MM.1S (cell line): ENCODE results near the gene CGRRF1.

Experiments used
- DNase-seq: peaks from one replicate; pipeline ENCODE4 v3.0.0-alpha.2; 2015
- H2AFZ ChIP-seq: fragments of 300-600 bp; sonication (generic); 2 replicates; pipeline ENCODE4 v1.6.0; 2016; ENCODE audit warnings: antibody characterized with exemption, low read length
- H3F3A ChIP-seq: fragments of 300-600 bp; sonication (generic); 2 replicates; pipeline ENCODE4 v1.6.1; 2016; ENCODE audit warnings: mild to moderate bottlenecking, antibody characterized with exemption, low read length, moderate library complexity, mixed read lengths; ENCODE audit not compliant: insufficient read depth
- H3K27ac ChIP-seq: fragments of 300-600 bp; sonication (generic); 2 replicates; pipeline ENCODE4 v1.5.1; 2016; ENCODE audit warnings: mild to moderate bottlenecking, low read length
- H3K27me3 ChIP-seq: fragments of 300-600 bp; sonication (generic); replicated peaks from 2 replicates; pipeline ENCODE4 v1.6.0; 2016; ENCODE audit warnings: low read length; ENCODE audit not compliant: insufficient read depth
- H3K36me3 ChIP-seq: fragments of 300-600 bp; sonication (generic); replicated peaks from 2 replicates; pipeline ENCODE4 v1.6.1; 2016; ENCODE audit warnings: mild to moderate bottlenecking, low read length, mixed read lengths; ENCODE audit not compliant: insufficient read depth
- H3K4me1 ChIP-seq: fragments of 300-600 bp; sonication (generic); 2 replicates; pipeline ENCODE4 v1.6.1; 2016; ENCODE audit warnings: low read length, mixed read lengths
- H3K4me2 ChIP-seq: fragments of 300-600 bp; sonication (generic); 2 replicates; pipeline ENCODE4 v1.6.0; 2016; ENCODE audit warnings: low read depth, low read length
- H3K4me3 ChIP-seq: fragments of 300-600 bp; sonication (generic); 2 replicates; pipeline ENCODE4 v1.5.1; 2016; ENCODE audit warnings: low read length, mixed read lengths
- H3K79me2 ChIP-seq: fragments of 300-600 bp; sonication (generic); 2 replicates; pipeline ENCODE4 v1.6.1; 2016; ENCODE audit warnings: mixed run types, low read length, mixed read lengths
- H3K9ac ChIP-seq: fragments of 300-600 bp; sonication (generic); 2 replicates; pipeline ENCODE4 v1.6.1; 2016; ENCODE audit warnings: low read length, mixed read lengths
- H3K9me2 ChIP-seq: fragments of 300-600 bp; sonication (generic); replicated peaks from 2 replicates; pipeline ENCODE4 v1.6.1; 2016; ENCODE audit warnings: mild to moderate bottlenecking, low read length, mixed read lengths; ENCODE audit not compliant: insufficient read depth
- H3K9me3 ChIP-seq: fragments of 300-600 bp; sonication (generic); replicated peaks from 2 replicates; pipeline ENCODE4 v1.6.1; 2016; ENCODE audit warnings: mild to moderate bottlenecking, low read length, mixed read lengths; ENCODE audit not compliant: insufficient read depth
- H4K20me1 ChIP-seq: fragments of 300-600 bp; sonication (generic); 2 replicates; pipeline ENCODE4 v1.6.1; 2016; ENCODE audit warnings: mild to moderate bottlenecking, low read length, moderate library complexity, mixed read lengths; ENCODE audit not compliant: insufficient read depth
- EZH2 ChIP-seq: fragments of 300-600 bp; sonication (generic); optimal IDR thresholded peaks from 2 replicates; pipeline ENCODE3; 2017; ENCODE audit warnings: low read depth, mild to moderate bottlenecking, antibody characterized with exemption, low read length, mixed read lengths
- EZH2phosphoT487 ChIP-seq: fragments of 300-600 bp; sonication (generic); IDR thresholded peaks from 2 replicates; pipeline ENCODE4 v1.6.1; 2018; ENCODE audit warnings: antibody characterized with exemption, low read length
- TF ChIP-seq, protein P1 (sequence below): fragments of 300-600 bp; sonication (generic); IDR thresholded peaks from 2 replicates; pipeline ENCODE4 v1.5.1; 2016; ENCODE audit warnings: antibody characterized with exemption, low read length, mixed read lengths

CGRRF1 gene

DNA sequence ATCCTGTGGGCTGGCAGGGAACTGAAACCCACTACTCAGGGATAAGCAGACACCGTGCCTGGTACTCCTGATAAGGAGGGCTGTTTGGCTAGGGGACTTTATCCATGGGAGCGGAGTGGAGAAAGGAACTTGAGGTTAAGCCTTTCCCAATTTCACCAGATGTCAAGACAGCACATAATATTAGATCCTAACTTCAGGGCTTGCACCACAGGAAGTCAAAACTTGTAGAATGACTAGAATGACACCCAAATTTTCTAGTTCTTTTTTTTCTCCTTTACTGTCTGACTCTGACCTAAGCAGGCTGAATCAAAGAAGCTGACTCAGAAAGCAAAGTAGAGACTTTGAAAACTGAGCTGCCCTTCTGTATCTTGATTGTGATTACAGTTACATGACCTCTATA is 7.1 kb upstream of the CGRRF1 start:
- H4K20me1 ChIP-seq, result no peaks in the 10 kb centered on the region
- TF ChIP-seq, protein P1, sequence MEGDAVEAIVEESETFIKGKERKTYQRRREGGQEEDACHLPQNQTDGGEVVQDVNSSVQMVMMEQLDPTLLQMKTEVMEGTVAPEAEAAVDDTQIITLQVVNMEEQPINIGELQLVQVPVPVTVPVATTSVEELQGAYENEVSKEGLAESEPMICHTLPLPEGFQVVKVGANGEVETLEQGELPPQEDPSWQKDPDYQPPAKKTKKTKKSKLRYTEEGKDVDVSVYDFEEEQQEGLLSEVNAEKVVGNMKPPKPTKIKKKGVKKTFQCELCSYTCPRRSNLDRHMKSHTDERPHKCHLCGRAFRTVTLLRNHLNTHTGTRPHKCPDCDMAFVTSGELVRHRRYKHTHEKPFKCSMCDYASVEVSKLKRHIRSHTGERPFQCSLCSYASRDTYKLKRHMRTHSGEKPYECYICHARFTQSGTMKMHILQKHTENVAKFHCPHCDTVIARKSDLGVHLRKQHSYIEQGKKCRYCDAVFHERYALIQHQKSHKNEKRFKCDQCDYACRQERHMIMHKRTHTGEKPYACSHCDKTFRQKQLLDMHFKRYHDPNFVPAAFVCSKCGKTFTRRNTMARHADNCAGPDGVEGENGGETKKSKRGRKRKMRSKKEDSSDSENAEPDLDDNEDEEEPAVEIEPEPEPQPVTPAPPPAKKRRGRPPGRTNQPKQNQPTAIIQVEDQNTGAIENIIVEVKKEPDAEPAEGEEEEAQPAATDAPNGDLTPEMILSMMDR, result no peak
- TF ChIP-seq EZH2phosphoT487 (no peak), EZH2 (no peak)
- no peak overlapping the region for H3K9ac ChIP-seq
- no peak for DNase-seq
- no peaks in the 10 kb centered on the region for H3K9me2 ChIP-seq
- H3K9me3 ChIP-seq, result no peaks in the 10 kb centered on the region
- no peaks in the 10 kb centered on the region for H3K36me3 ChIP-seq
- H3K27me3 ChIP-seq, result no peaks in the 10 kb centered on the region
- no peaks in the 10 kb centered on the region for H3F3A ChIP-seq
- no peaks in the 10 kb centered on the region for H3K79me2 ChIP-seq
- no peak overlapping the region for H2AFZ ChIP-seq
- H3K4me3 ChIP-seq, result no peak overlapping the region
- no peak overlapping the region for H3K27ac ChIP-seq
- no peak overlapping the region for H3K4me2 ChIP-seq
- H3K4me1 ChIP-seq, result no peaks in the 10 kb centered on the region

DNA sequence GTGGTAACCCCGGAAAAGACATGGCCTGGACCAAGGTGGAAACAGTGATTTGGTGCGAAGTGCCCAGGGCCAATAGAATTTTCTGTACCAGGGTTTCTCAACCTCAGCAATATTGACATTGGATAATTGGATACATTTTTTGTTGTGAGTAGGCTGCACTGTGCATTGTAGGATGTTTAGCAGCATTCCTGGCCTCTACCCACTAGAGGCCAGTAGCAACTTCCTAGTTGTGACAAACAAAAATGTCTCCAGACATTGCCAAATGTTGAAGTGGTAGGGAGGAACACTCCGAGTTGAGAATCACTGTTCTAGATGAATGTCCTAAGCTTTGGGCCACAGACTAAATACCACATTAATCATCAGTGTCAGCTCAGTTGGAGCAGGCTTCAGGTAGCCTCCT is 6.2 kb upstream of the CGRRF1 start:
- H3K4me2 ChIP-seq, result no peak overlapping the region
- no peak for TF ChIP-seq EZH2
- TF ChIP-seq, protein P1, result peak; percentile 42
- no peaks in the 10 kb centered on the region for H3K4me1 ChIP-seq
- no peaks in the 10 kb centered on the region for H3K9me2 ChIP-seq
- H3K27me3 ChIP-seq, result no peaks in the 10 kb centered on the region
- H3K4me3 ChIP-seq, result no peak overlapping the region
- no peaks in the 10 kb centered on the region for H4K20me1 ChIP-seq
- no peaks in the 10 kb centered on the region for H3K9me3 ChIP-seq
- H3K9ac ChIP-seq, result no peak overlapping the region
- no peak overlapping the region for H3K27ac ChIP-seq
- H2AFZ ChIP-seq, result peak overlapping the region; percentile 53; the same call in 1 of the 2 replicates
- no peaks in the 10 kb centered on the region for H3K79me2 ChIP-seq
- DNase-seq, result peak; percentile 33
- H3F3A ChIP-seq, result no peaks in the 10 kb centered on the region
- no peaks in the 10 kb centered on the region for H3K36me3 ChIP-seq

DNA sequence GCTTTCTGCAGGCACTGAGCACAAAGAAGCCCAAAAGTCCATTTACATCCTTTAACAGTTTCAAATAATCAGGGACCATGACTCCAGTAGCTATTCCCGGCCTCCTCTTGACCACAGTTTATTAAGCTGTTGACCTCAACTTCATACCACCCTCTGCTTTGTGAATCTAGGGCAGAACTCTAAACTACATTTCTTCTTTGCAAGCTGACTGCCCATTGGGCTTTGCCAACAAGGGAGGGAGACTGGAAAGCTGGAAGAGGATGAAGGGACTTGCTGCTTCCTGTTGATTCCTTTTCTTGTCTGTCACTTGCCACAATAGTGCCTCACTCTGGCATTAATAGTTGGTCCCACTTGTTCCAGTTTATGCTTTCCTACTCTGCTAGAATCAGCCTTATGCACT is 2.7 kb downstream of the CGRRF1 start:
- H3K9ac ChIP-seq, result no peak overlapping the region
- peaks cover 32% of the 10 kb centered on the region for H3K79me2 ChIP-seq
- no peaks in the 10 kb centered on the region for H3K27me3 ChIP-seq
- H3K4me2 ChIP-seq, result no peak overlapping the region
- no peak overlapping the region for H3K27ac ChIP-seq
- no peaks in the 10 kb centered on the region for H4K20me1 ChIP-seq
- H3K4me3 ChIP-seq, result no peak overlapping the region
- DNase-seq, result no peak
- H3K9me2 ChIP-seq, result no peaks in the 10 kb centered on the region
- no peaks in the 10 kb centered on the region for H3K9me3 ChIP-seq
- no peak overlapping the region for H2AFZ ChIP-seq
- H3K36me3 ChIP-seq, result no peaks in the 10 kb centered on the region
- H3K4me1 ChIP-seq, result no peaks in the 10 kb centered on the region
- TF ChIP-seq EZH2phosphoT487, result no peak
- TF ChIP-seq EZH2, result no peak
- H3F3A ChIP-seq, result no peaks in the 10 kb centered on the region

DNA sequence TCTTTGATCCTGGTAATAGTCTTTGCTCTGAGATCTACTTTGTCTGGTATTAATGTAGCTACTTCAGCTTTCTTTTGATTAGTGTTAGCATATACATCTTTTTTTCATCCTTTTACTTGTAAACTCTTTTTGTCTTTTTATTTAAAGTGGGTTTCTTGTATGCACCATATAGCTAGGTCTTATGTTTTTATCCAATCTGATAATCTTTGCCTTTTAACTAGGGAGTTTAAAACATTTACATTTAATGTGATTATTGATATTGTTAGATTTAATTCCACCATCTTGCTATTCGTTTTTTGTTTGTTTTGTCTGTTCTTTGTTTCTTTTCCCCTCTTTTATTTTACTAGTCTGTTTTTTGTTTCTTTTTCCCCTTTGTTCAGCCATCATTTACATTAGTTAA is 6.0 kb downstream of the CGRRF1 start:
- no peaks in the 10 kb centered on the region for H3K9me3 ChIP-seq
- no peak overlapping the region for H3K27ac ChIP-seq
- no peaks in the 10 kb centered on the region for H4K20me1 ChIP-seq
- H3K9me2 ChIP-seq, result no peaks in the 10 kb centered on the region
- TF ChIP-seq EZH2phosphoT487 (no peak), EZH2 (no peak)
- TF ChIP-seq, protein P1, result no peak
- DNase-seq, result no peak
- H3K36me3 ChIP-seq, result no peaks in the 10 kb centered on the region
- no peaks in the 10 kb centered on the region for H3K27me3 ChIP-seq
- H3K4me2 ChIP-seq, result no peak overlapping the region
- H3K79me2 ChIP-seq, result peaks cover 27% of the 10 kb centered on the region
- no peak overlapping the region for H2AFZ ChIP-seq
- H3K9ac ChIP-seq, result no peak overlapping the region
- no peaks in the 10 kb centered on the region for H3F3A ChIP-seq
- H3K4me3 ChIP-seq, result no peak overlapping the region
- H3K4me1 ChIP-seq, result no peaks in the 10 kb centered on the region
